GM18870 (cell line): ENCODE data around the gene RAB26.

Experiments used
- ATAC-seq: cut with Tn5 transposase; IDR thresholded peaks from one replicate; pipeline ENCODE4 v1.9.1; 2021; ENCODE audit warnings: moderate library complexity; ENCODE audit not compliant: unreplicated experiment

The RAB26 gene

GRCh38 chr16:2142942-2143877 is 5.2 kb upstream of the RAB26 start:
- ATAC-seq, result no peak

GRCh38 chr16:2143878-2144485 is 4.4 kb upstream of the RAB26 start:
- no peak for ATAC-seq

- no peak for ATAC-seq
These were observed 2.6 kb upstream of the RAB26 start for GRCh38 chr16:2145843-2146242.

GRCh38 chr16:2147378-2147777 is 1.0 kb upstream of the RAB26 start:
- ATAC-seq, result no peak

- ATAC-seq, result no peak
These were observed 547 bp downstream of the RAB26 start for GRCh38 chr16:2148714-2149629.

GRCh38 chr16:2149630-2150417 is 1.4 kb downstream of the RAB26 start:
- ATAC-seq, result no peak

GRCh38 chr16:2150418-2151187 is 2.2 kb downstream of the RAB26 start:
- ATAC-seq, result no peak

GRCh38 chr16:2151188-2152091 is 3.0 kb downstream of the RAB26 start:
- no peak for ATAC-seq

GRCh38 chr16:2152695-2153506 is 4.5 kb downstream of the RAB26 start:
- ATAC-seq, result no peak

- ATAC-seq, result no peak
These were observed 6.2 kb downstream of the RAB26 start for GRCh38 chr16:2154533-2155090.

- peak; percentile 94 for ATAC-seq
These were observed 6.9 kb downstream of the RAB26 start, which contains the start of gene TRAF7 for GRCh38 chr16:2155091-2155950. Gene TRAF7, plus strand, starts transcription at chr16:2155782. Its CDS starts 8,139 bp downstream, at chr16:2163921.

GRCh38 chr16:2155977-2156848 is 7.8 kb downstream of the RAB26 start:
- no peak for ATAC-seq

GRCh38 chr16:2156849-2157224 is 8.4 kb downstream of the RAB26 start:
- no peak for ATAC-seq

- no peak for ATAC-seq
These were observed 9.2 kb downstream of the RAB26 start for GRCh38 chr16:2157480-2158261.

- ATAC-seq, result no peak
These were observed 9.8 kb downstream of the RAB26 start for GRCh38 chr16:2158262-2158638.
